HepG2 (cell line): ENCODE measurements around the gene CAMKMT. TPM values are rescaled to one million over a fixed set of nuclear protein-coding genes. Genes with fewer than 3 reads are reported as not detected.

ENCODE experiments used
- ADNP ChIP-seq: sonication (generic); formaldehyde crosslinking; IDR thresholded peaks from 2 replicates; pipeline ENCODE4 v1.4.0; 2020; ENCODE audit warnings: missing genetic modification reagents
- ARID2 ChIP-seq: sonication (generic); formaldehyde crosslinking; IDR thresholded peaks from 2 replicates; pipeline ENCODE4 v1.8.1; 2022; ENCODE audit warnings: mild to moderate bottlenecking, missing genetic modification reagents, borderline replicate concordance
- FOXM1 ChIP-seq: sonication (generic); formaldehyde crosslinking; IDR thresholded peaks from 2 replicates; pipeline ENCODE4 v1.5.0; 2020; ENCODE audit warnings: missing genetic modification reagents
- GFI1 ChIP-seq: sonication (generic); formaldehyde crosslinking; IDR thresholded peaks from 2 replicates; pipeline ENCODE4 v1.5.0; 2020; ENCODE audit warnings: missing genetic modification reagents, mild to moderate bottlenecking, borderline replicate concordance
- GLI4 ChIP-seq: sonication (generic); formaldehyde crosslinking; IDR thresholded peaks from 2 replicates; pipeline ENCODE4 v1.5.1; 2020; ENCODE audit warnings: missing genetic modification reagents, mild to moderate bottlenecking, moderate library complexity, borderline replicate concordance
- IKZF1 ChIP-seq: fragments of 450-650 bp; IDR thresholded peaks from 2 replicates; pipeline ENCODE4 v1.7.1; 2016
- KLF9 ChIP-seq: IDR thresholded peaks from 2 replicates; pipeline ENCODE4 v1.6.1; 2016; ENCODE audit warnings: low read depth
- MAFG ChIP-seq: sonication (generic); formaldehyde crosslinking; IDR thresholded peaks from 2 replicates; pipeline ENCODE4 v1.5.1; 2020; ENCODE audit warnings: mild to moderate bottlenecking, missing genetic modification reagents
- NFYC ChIP-seq: IDR thresholded peaks from 2 replicates; pipeline ENCODE4 v1.6.1; 2016; ENCODE audit warnings: missing genetic modification reagents, missing compliant biosample characterization
- NR1H2 ChIP-seq: sonication (generic); formaldehyde crosslinking; IDR thresholded peaks from 2 replicates; pipeline ENCODE4 v1.8.1; 2022; ENCODE audit warnings: low read depth, missing genetic modification reagents, borderline replicate concordance
- PAWR ChIP-seq: sonication (generic); formaldehyde crosslinking; IDR thresholded peaks from 2 replicates; pipeline ENCODE4 v1.4.0; 2020; ENCODE audit warnings: missing genetic modification reagents, mild to moderate bottlenecking, borderline replicate concordance
- POLR2AphosphoS5 ChIP-seq: IDR thresholded peaks from 2 replicates; pipeline ENCODE4 v1.6.1; 2012; ENCODE audit warnings: low read depth, low read length
- RFX5 ChIP-seq: IDR thresholded peaks from 2 replicates; pipeline ENCODE4 v1.6.1; 2011; ENCODE audit warnings: low read depth, low read length, improper control_type of control experiment
- TCF7L2 ChIP-seq: IDR thresholded peaks from 2 replicates; pipeline ENCODE4 v1.6.1; 2011; ENCODE audit warnings: mild to moderate bottlenecking, low read depth, low read length, moderate library complexity
- ZNF205 ChIP-seq: IDR thresholded peaks from 2 replicates; pipeline ENCODE4 v1.6.1; 2018; ENCODE audit warnings: missing biosample characterization, missing genetic modification reagents
- ZNF282 ChIP-seq: fragments of 450-650 bp; IDR thresholded peaks from 2 replicates; pipeline ENCODE4 v1.6.1; 2018; ENCODE audit not compliant: partially characterized antibody
- ZNF317 ChIP-seq: sonication (generic); formaldehyde crosslinking; IDR thresholded peaks from 2 replicates; pipeline ENCODE4 v1.5.0; 2020; ENCODE audit warnings: mild to moderate bottlenecking, missing genetic modification reagents
- ZNF33A ChIP-seq: sonication (generic); formaldehyde crosslinking; IDR thresholded peaks from 2 replicates; pipeline ENCODE4 v1.5.1; 2020; ENCODE audit warnings: missing genetic modification reagents, mild to moderate bottlenecking, moderate library complexity, borderline replicate concordance
- ZNF558 ChIP-seq: sonication (generic); formaldehyde crosslinking; IDR thresholded peaks from 2 replicates; pipeline ENCODE4 v1.9.0; 2022; ENCODE audit warnings: mild to moderate bottlenecking, missing genetic modification reagents, borderline replicate concordance
- ZNF879 ChIP-seq: sonication (generic); formaldehyde crosslinking; IDR thresholded peaks from 2 replicates; pipeline ENCODE4 v1.8.1; 2023; ENCODE audit warnings: missing genetic modification reagents
- ZNF883 ChIP-seq: sonication (generic); formaldehyde crosslinking; IDR thresholded peaks from 2 replicates; pipeline ENCODE4 v1.5.1; 2020; ENCODE audit warnings: mild to moderate bottlenecking, missing genetic modification reagents; ENCODE audit errors: not compliant biosample characterization
- polyA plus RNA-seq, 8 experiments: library from polyadenylated mRNA; depleted of rRNA in 3 of 8; stranded (reverse) in 7 of 8; unstranded in 1 of 8; fragments of >200 nt; fragmentation: Illumina TruSeq in 4 of 8; extraction: Trizol in 4 of 8; gene quantifications; 2 replicates each; pipeline versions ENCODE4 v1.2.1 to v1.2.3, GENCODE V29; 2011 to 2016; ENCODE audit warnings: low read depth in 4 of 8, missing spikeins in 1 of 8, mixed read lengths in 1 of 8; ENCODE audit not compliant: insufficient read depth in 1 of 8
- total RNA-seq, 5 experiments: library from RNA; depleted of rRNA; stranded (reverse); fragments of >200 nt; fragmentation: Illumina TruSeq; extraction: Trizol; gene quantifications; 2 replicates each; pipeline ENCODE4 v1.2.3, GENCODE V29; 2016; ENCODE audit warnings: low read depth in 1 of 5
- TF ChIP-seq, protein P1 (sequence below): conservative IDR thresholded peaks from 2 replicates; pipeline ENCODE4 v1.6.1; 2018; ENCODE audit warnings: missing genetic modification reagents
- TF ChIP-seq, protein P2 (sequence below): sonication (generic); formaldehyde crosslinking; IDR thresholded peaks from 2 replicates; pipeline ENCODE4 v1.9.0; 2021; ENCODE audit warnings: missing genetic modification reagents, borderline replicate concordance
- TF ChIP-seq, protein P3 (sequence below): sonication (generic); formaldehyde crosslinking; IDR thresholded peaks from 2 replicates; pipeline ENCODE4 v1.4.0; 2020; ENCODE audit warnings: missing genetic modification reagents
- TF ChIP-seq, protein P4 (sequence below): sonication (generic); formaldehyde crosslinking; IDR thresholded peaks from 2 replicates; pipeline ENCODE4 v1.5.0; 2020; ENCODE audit warnings: mild to moderate bottlenecking, missing genetic modification reagents

CAMKMT gene
- total and polyA plus RNA-seq, 2 of the 13 experiments (the other 11 are each of a cell fraction or from before 2014, with no cell fraction given): 6.9 to 20.8 TPM

DNA sequence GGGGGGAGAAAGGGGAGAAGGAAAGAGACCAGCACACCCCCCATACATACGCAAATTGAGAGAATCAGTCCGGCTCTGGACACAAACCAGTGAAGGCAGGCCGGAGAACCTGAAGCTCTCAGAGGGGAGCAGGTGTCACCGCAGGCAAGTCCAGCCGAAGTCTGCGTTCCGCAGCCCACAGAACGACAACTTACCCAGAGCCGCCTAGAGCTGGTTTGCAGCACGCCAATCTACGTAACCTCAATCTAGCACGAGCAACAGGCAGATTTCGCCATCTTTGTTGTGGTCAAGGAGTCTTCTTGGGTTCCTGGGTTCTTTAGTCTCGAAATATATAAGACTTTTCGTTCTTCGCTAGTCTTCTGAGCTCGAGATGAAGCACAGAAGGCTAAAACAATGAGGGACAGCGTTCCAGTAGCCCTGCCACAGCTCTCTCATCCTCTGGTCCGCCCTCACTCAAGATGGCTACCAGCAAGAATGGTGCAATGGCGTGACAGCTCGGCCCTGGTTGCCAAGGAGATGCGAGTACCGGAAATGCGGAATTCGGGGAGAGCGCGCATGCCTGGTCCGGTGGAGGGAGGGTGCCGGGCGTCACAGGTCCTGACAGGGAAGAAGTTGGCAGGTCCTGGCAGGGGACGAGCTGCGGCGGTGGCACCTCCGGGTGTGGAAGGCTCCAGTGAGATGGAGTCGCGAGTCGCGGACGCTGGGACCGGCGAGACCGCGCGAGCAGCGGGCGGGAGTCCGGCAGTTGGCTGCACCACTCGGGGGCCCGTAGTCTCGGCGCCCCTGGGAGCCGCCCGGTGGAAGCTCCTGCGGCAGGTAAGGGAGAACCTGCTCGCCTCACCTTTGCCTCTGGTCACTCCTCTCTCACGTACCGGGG lies at the start of gene CAMKMT, which contains the start of gene PREPL (continued):
- TF ChIP-seq GLI4: 0 out of 2 replicates have a peak, but pooled peaks have one; percentile 51
- 0 out of 2 replicates have a peak, but pooled peaks have one; percentile 8 for TF ChIP-seq RFX5
- TF ChIP-seq, protein P1, sequence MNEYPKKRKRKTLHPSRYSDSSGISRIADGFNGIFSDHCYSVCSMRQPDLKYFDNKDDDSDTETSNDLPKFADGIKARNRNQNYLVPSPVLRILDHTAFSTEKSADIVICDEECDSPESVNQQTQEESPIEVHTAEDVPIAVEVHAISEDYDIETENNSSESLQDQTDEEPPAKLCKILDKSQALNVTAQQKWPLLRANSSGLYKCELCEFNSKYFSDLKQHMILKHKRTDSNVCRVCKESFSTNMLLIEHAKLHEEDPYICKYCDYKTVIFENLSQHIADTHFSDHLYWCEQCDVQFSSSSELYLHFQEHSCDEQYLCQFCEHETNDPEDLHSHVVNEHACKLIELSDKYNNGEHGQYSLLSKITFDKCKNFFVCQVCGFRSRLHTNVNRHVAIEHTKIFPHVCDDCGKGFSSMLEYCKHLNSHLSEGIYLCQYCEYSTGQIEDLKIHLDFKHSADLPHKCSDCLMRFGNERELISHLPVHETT: peak; percentile 63
- TF ChIP-seq ZNF205 (CRISPR knock-in tag): peak; percentile 63
- no peak for TF ChIP-seq TCF7L2
- no peak for TF ChIP-seq ARID2 (CRISPR knock-in tag)
- no peak for TF ChIP-seq MAFG
- TF ChIP-seq ZNF883 (CRISPR knock-in tag): peak; percentile 72
- peak; percentile 7; the same call in 1 of the 2 replicates for TF ChIP-seq NFYC (CRISPR knock-in tag)
- TF ChIP-seq, protein P2, sequence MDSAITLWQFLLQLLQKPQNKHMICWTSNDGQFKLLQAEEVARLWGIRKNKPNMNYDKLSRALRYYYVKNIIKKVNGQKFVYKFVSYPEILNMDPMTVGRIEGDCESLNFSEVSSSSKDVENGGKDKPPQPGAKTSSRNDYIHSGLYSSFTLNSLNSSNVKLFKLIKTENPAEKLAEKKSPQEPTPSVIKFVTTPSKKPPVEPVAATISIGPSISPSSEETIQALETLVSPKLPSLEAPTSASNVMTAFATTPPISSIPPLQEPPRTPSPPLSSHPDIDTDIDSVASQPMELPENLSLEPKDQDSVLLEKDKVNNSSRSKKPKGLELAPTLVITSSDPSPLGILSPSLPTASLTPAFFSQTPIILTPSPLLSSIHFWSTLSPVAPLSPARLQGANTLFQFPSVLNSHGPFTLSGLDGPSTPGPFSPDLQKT (CRISPR knock-in tag): no peak
- no peak for TF ChIP-seq ADNP
- no peak for TF ChIP-seq IKZF1
- TF ChIP-seq ZNF33A: no peak; the same call in 1 of the 2 replicates
- peak; percentile 97 for TF ChIP-seq POLR2AphosphoS5
- TF ChIP-seq GFI1 (CRISPR knock-in tag): no peak; the same call in none of the 2 replicates
- TF ChIP-seq ZNF879 (CRISPR knock-in tag): no peak
- TF ChIP-seq NR1H2 (CRISPR knock-in tag): peak; percentile 92; the same call in 1 of the 2 replicates
- no peak for TF ChIP-seq ZNF317 (CRISPR knock-in tag)
- TF ChIP-seq FOXM1 (CRISPR knock-in tag): no peak
- TF ChIP-seq, protein P3, sequence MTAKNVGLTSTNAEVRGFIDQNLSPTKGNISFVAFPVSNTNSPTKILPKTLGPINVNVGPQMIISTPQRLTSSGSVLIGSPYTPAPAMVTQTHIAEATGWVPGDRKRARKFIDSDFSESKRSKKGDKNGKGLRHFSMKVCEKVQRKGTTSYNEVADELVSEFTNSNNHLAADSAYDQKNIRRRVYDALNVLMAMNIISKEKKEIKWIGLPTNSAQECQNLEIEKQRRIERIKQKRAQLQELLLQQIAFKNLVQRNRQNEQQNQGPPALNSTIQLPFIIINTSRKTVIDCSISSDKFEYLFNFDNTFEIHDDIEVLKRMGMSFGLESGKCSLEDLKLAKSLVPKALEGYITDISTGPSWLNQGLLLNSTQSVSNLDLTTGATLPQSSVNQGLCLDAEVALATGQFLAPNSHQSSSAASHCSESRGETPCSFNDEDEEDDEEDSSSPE (CRISPR knock-in tag): peak; percentile 56
- TF ChIP-seq KLF9 (CRISPR knock-in tag): peak; percentile 71; the same call in 1 of the 2 replicates
- TF ChIP-seq, protein P4, sequence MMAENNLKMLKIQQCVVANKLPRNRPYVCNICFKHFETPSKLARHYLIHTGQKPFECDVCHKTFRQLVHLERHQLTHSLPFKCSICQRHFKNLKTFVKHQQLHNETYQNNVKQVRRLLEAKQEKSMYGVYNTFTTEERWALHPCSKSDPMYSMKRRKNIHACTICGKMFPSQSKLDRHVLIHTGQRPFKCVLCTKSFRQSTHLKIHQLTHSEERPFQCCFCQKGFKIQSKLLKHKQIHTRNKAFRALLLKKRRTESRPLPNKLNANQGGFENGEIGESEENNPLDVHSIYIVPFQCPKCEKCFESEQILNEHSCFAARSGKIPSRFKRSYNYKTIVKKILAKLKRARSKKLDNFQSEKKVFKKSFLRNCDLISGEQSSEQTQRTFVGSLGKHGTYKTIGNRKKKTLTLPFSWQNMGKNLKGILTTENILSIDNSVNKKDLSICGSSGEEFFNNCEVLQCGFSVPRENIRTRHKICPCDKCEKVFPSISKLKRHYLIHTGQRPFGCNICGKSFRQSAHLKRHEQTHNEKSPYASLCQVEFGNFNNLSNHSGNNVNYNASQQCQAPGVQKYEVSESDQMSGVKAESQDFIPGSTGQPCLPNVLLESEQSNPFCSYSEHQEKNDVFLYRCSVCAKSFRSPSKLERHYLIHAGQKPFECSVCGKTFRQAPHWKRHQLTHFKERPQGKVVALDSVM (CRISPR knock-in tag): peak; percentile 60
- TF ChIP-seq ZNF282: no peak
- TF ChIP-seq ZNF558 (CRISPR knock-in tag): peak; percentile 90; the same call in 1 of the 2 replicates
- 0 out of 2 replicates have a peak, but pooled peaks have one; percentile 71 for TF ChIP-seq PAWR (CRISPR knock-in tag)
